Loucy (cell line): Measurements from ENCODE around the gene MEF2C.

Experiments used
- EZH2phosphoT487 ChIP-seq: fragments of 200-600 bp; IDR thresholded peaks from 2 replicates; pipeline ENCODE4 v1.6.1; 2018; ENCODE audit warnings: antibody characterized with exemption, mild to moderate bottlenecking, moderate library complexity, borderline replicate concordance
- TF ChIP-seq, protein P1 (sequence below): fragments of 200-600 bp; sonication (generic); conservative IDR thresholded peaks from 2 replicates; pipeline ENCODE4 v1.5.1; 2014; ENCODE audit warnings: mild to moderate bottlenecking, antibody characterized with exemption, low read length

- TF ChIP-seq, protein P1, sequence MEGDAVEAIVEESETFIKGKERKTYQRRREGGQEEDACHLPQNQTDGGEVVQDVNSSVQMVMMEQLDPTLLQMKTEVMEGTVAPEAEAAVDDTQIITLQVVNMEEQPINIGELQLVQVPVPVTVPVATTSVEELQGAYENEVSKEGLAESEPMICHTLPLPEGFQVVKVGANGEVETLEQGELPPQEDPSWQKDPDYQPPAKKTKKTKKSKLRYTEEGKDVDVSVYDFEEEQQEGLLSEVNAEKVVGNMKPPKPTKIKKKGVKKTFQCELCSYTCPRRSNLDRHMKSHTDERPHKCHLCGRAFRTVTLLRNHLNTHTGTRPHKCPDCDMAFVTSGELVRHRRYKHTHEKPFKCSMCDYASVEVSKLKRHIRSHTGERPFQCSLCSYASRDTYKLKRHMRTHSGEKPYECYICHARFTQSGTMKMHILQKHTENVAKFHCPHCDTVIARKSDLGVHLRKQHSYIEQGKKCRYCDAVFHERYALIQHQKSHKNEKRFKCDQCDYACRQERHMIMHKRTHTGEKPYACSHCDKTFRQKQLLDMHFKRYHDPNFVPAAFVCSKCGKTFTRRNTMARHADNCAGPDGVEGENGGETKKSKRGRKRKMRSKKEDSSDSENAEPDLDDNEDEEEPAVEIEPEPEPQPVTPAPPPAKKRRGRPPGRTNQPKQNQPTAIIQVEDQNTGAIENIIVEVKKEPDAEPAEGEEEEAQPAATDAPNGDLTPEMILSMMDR, result no peak
- no peak for TF ChIP-seq EZH2phosphoT487
Measured at GRCh38 chr5:88925692-88926490, 42.9 kb upstream of the MEF2C start.
